Loucy (cell line): Measurements from ENCODE around the gene MEGF6.

Source experiments
- H2AFZ ChIP-seq: fragments of 200-600 bp; sonication (generic); 2 replicates; pipeline ENCODE4 v1.6.0; 2016; ENCODE audit warnings: antibody characterized with exemption, mild to moderate bottlenecking, low read length, moderate library complexity
- H3F3A ChIP-seq: fragments of 200-600 bp; 2 replicates; pipeline ENCODE4 v1.6.0; 2016; ENCODE audit warnings: antibody characterized with exemption, low read depth, mild to moderate bottlenecking
- H3K27me3 ChIP-seq: fragments of 200-600 bp; sonication (generic); 2 replicates; pipeline ENCODE4 v1.6.1; 2014; ENCODE audit warnings: low read length, mild to moderate bottlenecking; ENCODE audit not compliant: insufficient read depth, poor library complexity, severe bottlenecking
- H3K36me3 ChIP-seq: fragments of 200-600 bp; sonication (generic); 2 replicates; pipeline ENCODE4 v1.6.1; 2016; ENCODE audit warnings: low read length; ENCODE audit not compliant: insufficient read depth
- H3K4me1 ChIP-seq: fragments of 200-600 bp; sonication (generic); 2 replicates; pipeline ENCODE4 v1.5.1; 2014; ENCODE audit warnings: low read length, mild to moderate bottlenecking; ENCODE audit not compliant: insufficient read depth, poor library complexity, severe bottlenecking
- H3K4me2 ChIP-seq: fragments of 200-600 bp; sonication (generic); 2 replicates; pipeline ENCODE4 v1.6.0; 2014; ENCODE audit warnings: antibody characterized with exemption, low read length, low read depth, mild to moderate bottlenecking; ENCODE audit not compliant: poor library complexity, severe bottlenecking
- H3K4me3 ChIP-seq: fragments of 200-600 bp; sonication (generic); 2 replicates; pipeline ENCODE4 v1.5.1; 2014; ENCODE audit warnings: low read length, mild to moderate bottlenecking, mixed read lengths; ENCODE audit not compliant: poor library complexity, severe bottlenecking
- H3K79me2 ChIP-seq: fragments of 200-600 bp; sonication (generic); 2 replicates; pipeline ENCODE4 v1.6.1; 2014; ENCODE audit warnings: low read length; ENCODE audit not compliant: insufficient read depth
- H3K9ac ChIP-seq: fragments of 200-600 bp; sonication (generic); 2 replicates; pipeline ENCODE4 v1.6.0; 2014; ENCODE audit warnings: mild to moderate bottlenecking, low read depth, low read length, moderate library complexity; ENCODE audit not compliant: poor library complexity, severe bottlenecking
- H3K9me2 ChIP-seq: fragments of 200-600 bp; sonication (generic); replicated peaks from 2 replicates; pipeline ENCODE4 v1.6.1; 2016; ENCODE audit warnings: low read depth, low read length, mixed read lengths
- H3K9me3 ChIP-seq: fragments of 200-600 bp; sonication (generic); 2 replicates; pipeline ENCODE4 v1.6.1; 2014; ENCODE audit warnings: mild to moderate bottlenecking, antibody characterized with exemption, low read length, low read depth; ENCODE audit not compliant: insufficient read depth
- H4K20me1 ChIP-seq: fragments of 200-600 bp; sonication (generic); 2 replicates; pipeline ENCODE4 v1.6.0; 2014; ENCODE audit warnings: antibody characterized with exemption, low read length, mild to moderate bottlenecking; ENCODE audit not compliant: insufficient read depth, poor library complexity, severe bottlenecking
- CTCF ChIP-seq: fragments of 200-600 bp; sonication (generic); conservative IDR thresholded peaks from 2 replicates; pipeline ENCODE4 v1.5.1; 2014; ENCODE audit warnings: mild to moderate bottlenecking, antibody characterized with exemption, low read length
- EZH2phosphoT487 ChIP-seq: fragments of 200-600 bp; IDR thresholded peaks from 2 replicates; pipeline ENCODE4 v1.6.1; 2018; ENCODE audit warnings: antibody characterized with exemption, mild to moderate bottlenecking, moderate library complexity, borderline replicate concordance

Gene MEGF6

GRCh38 chr1:3553940-3554223 is 57.4 kb downstream of the MEGF6 start:
- H3K4me1 ChIP-seq = no peaks in the 10 kb centered on the region
- H3K4me2 ChIP-seq = no peak overlapping the region
- no peak overlapping the region for H2AFZ ChIP-seq
- H3K9me3 ChIP-seq = no peaks in the 10 kb centered on the region
- H3K4me3 ChIP-seq = no peak overlapping the region
- H3F3A ChIP-seq = no peaks in the 10 kb centered on the region
- no peak for TF ChIP-seq EZH2phosphoT487
- no peak for TF ChIP-seq CTCF
- no peaks in the 10 kb centered on the region for H3K79me2 ChIP-seq
- no peaks in the 10 kb centered on the region for H3K27me3 ChIP-seq
- H3K9me2 ChIP-seq = no peaks in the 10 kb centered on the region
- H3K9ac ChIP-seq = no peak overlapping the region
- no peaks in the 10 kb centered on the region for H3K36me3 ChIP-seq
- no peaks in the 10 kb centered on the region for H4K20me1 ChIP-seq

GRCh38 chr1:3553166-3553939 is 58.0 kb downstream of the MEGF6 start:
- no peaks in the 10 kb centered on the region for H3K4me1 ChIP-seq
- H3K4me2 ChIP-seq = no peak overlapping the region
- no peaks in the 10 kb centered on the region for H3K9me2 ChIP-seq
- H4K20me1 ChIP-seq = no peaks in the 10 kb centered on the region
- H3K4me3 ChIP-seq = no peak overlapping the region
- H3F3A ChIP-seq = no peaks in the 10 kb centered on the region
- no peaks in the 10 kb centered on the region for H3K79me2 ChIP-seq
- no peaks in the 10 kb centered on the region for H3K36me3 ChIP-seq
- H3K9me3 ChIP-seq = no peaks in the 10 kb centered on the region
- TF ChIP-seq CTCF (no peak), EZH2phosphoT487 (no peak)
- no peak overlapping the region for H2AFZ ChIP-seq
- H3K27me3 ChIP-seq = no peaks in the 10 kb centered on the region
- no peak overlapping the region for H3K9ac ChIP-seq

GRCh38 chr1:3552751-3553150 is 58.6 kb downstream of the MEGF6 start:
- H3F3A ChIP-seq = no peaks in the 10 kb centered on the region
- H3K4me3 ChIP-seq = no peak overlapping the region
- no peak for TF ChIP-seq CTCF
- TF ChIP-seq EZH2phosphoT487 = no peak
- H3K9me2 ChIP-seq = no peaks in the 10 kb centered on the region
- H3K79me2 ChIP-seq = no peaks in the 10 kb centered on the region
- no peak overlapping the region for H2AFZ ChIP-seq
- H3K4me2 ChIP-seq = no peak overlapping the region
- no peaks in the 10 kb centered on the region for H3K4me1 ChIP-seq
- H3K27me3 ChIP-seq = no peaks in the 10 kb centered on the region
- no peaks in the 10 kb centered on the region for H3K9me3 ChIP-seq
- no peak overlapping the region for H3K9ac ChIP-seq
- H3K36me3 ChIP-seq = no peaks in the 10 kb centered on the region
- H4K20me1 ChIP-seq = no peaks in the 10 kb centered on the region
